ENCODE measurements around the gene CERK.
"Not testable (repeated sequence)": the region's sequence is repeated elsewhere in the genome, so short reads cannot be mapped to it uniquely, and the experiment has no call there.

CERK gene

DNA sequence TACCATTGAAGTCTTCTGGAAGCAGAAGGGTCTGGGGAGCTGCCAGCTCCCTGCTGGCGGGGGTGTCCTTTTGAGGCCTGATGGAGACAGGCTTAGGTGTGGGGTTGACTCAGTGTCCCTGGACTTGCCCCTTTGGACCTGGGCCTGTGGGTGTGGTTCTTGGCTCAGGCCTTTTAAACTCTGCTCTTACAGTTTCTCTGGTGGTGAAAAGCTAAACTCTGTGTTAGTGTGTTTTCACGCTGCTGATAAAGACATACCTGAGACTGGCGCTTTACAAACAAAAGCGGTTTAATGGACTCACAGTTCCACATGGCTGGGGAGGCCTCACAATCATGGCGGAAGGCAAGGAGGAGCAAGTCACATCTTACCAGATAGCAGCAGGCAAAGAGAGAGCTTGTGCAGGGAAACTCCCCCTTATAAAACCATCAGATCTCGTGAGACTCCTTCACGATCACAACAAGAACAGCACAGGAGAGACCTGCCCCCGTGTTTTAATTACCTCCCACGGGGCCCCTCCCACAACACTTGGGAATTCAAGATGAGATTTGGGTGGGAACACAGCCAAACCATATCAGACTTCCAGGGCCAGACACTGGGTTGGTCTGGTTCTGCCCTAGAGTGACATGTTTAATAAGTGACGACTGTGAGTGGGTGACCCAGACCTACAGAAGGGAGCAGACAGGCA, 91.4 kb downstream of the CERK start:
- DNase-seq (ENCODE audit: low read depth): no peak

DNA sequence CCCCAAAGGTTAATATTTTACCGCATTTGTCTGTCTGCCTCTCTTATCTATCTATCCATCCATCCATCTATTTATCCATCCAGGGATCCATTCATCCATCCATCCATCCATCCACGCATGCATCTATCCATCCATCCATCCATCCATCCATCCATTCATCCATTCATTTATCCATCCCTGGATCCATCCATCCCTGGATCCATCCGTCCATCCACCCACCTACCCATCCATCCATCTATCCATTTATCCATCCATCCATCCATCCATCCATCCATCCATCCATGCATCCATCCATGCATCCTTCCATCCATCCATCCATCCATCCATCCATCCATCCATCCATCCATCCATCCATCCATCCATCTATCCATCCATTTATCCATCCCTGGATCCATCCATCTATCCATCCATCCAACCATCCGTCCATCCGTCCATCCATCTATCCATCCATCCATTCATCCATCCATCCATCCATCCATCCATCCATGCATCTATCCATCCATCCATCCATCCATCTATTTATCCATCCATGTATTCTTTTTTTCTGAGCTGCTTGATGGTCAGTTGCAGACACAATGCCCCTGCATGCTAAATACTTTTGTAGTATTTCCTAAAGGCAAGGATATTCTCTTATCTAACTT, 95.1 kb downstream of the CERK start:
- not testable (repeated sequence) for DNase-seq (ENCODE audit: low read depth)

DNA sequence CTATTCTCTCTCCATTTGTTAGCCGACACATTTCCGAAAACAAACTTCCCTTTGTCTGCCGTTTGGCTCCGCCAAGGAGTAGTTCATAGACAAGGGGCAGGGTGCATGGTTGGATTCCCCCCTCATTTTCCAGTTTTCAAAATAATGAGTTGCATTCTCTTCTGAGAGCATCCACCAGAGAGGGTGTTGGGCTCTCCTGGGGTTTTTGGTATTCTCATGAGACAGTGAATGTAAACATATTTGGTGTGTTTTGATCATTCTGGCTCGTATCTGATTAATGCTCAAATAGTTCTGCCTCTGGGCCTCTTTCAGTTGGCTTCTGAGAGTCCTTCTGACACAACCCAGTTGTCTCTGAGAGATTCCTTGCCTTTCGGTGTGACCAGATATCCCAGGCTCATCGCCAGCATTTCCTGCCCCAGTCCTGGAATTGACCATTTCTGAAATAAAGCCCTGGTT, 96.2 kb downstream of the CERK start:
- DNase-seq (ENCODE audit: low read depth): no peak

DNA sequence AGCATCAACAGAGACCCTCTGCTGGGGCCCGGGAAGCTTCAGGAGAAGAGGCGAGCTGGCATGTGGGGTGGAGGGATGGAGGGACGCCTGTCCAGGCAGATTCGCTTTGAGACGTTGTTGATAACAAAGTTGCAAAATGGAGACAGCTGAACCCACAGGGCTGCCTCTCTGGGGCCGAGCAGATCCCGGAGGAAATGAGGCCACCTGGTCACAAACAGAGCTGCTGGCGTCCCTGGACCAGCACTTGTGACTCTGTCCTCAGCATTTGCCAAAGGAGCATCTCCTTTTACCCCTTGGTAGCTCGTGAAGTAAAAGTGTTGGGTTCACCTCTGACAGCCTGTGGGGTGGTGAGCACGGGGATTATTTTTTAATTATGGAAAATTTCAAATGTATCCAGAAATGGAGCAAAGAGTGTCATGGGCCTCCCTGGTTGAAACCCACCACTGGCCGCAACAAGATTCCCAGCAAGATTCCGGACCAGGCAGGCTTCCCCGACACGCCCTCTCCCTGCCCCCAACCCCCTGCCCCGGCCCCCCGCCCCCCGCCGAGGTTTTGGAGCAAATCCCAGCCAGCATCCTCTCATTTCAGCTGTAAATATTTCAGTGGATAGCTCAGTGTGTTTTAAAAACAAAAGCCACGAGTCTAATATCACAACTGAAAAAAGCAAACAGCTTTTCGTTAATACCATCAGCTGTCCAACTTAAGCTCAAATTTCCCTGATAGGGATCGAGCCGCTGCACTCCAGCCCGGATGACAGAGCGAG, 97.6 kb downstream of the CERK start:
- no peak for DNase-seq (ENCODE audit: low read depth)

DNA sequence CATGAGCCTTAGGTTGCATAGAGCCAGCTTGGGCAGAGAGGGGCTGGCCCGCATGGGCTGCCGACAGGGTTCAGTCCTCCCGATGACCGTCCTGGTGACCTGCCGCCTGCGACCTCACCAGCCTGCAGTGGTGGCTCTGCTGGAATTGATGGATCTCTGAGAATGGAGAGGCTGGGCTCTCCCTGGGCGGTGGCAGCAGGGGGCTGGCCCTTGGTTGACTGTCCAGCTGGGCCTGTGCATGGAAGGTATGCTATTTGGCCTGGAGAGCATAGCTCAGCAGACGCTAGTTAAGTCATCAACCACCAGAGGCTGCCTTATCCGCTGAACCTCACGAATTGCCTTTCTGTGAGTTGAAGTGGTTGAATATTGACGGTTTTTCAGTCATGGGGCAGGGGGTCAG, 98.2 kb downstream of the CERK start:
- DNase-seq (ENCODE audit: low read depth): no peak

DNA sequence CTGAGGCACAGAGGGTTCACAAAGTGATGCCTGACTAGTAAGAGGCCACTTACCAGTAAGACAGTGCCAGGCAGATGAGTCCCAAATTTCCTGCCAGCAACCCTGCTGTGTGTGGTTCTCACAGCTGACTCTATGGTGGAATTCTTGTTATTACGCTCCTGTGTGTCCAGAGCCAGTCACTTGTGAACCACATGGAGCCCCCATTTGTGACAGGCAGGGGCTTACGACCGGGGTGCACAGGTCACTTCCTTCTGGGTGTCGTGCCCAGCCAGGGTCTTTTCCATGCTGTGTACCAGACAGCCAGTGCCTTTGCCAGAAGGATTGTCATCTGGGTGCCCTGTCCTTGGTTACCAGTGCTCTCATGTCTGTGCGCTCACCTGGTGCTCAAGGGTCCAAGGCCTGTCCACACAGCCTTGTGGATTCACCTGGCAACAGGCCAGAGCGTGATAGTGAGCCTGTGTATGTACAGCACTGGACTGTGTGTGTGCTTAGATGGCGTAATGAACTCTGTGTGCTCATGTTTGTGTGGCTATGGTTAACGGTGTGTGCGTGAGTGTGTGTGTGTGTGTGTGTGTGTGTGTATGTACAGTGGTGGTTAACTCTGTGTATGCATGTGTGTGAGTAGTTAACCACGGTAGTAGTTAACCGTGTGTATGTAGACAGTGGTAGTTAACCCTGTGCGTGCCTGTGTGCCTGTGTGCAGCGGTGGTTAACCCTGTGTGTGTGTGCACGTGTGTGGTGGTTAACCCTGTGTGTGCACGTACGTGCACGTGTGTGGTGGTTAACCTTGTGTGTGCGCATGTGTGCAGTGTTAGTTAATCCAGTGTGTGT, 99.2 kb downstream of the CERK start:
- DNase-seq (ENCODE audit: low read depth): no peak

DNA sequence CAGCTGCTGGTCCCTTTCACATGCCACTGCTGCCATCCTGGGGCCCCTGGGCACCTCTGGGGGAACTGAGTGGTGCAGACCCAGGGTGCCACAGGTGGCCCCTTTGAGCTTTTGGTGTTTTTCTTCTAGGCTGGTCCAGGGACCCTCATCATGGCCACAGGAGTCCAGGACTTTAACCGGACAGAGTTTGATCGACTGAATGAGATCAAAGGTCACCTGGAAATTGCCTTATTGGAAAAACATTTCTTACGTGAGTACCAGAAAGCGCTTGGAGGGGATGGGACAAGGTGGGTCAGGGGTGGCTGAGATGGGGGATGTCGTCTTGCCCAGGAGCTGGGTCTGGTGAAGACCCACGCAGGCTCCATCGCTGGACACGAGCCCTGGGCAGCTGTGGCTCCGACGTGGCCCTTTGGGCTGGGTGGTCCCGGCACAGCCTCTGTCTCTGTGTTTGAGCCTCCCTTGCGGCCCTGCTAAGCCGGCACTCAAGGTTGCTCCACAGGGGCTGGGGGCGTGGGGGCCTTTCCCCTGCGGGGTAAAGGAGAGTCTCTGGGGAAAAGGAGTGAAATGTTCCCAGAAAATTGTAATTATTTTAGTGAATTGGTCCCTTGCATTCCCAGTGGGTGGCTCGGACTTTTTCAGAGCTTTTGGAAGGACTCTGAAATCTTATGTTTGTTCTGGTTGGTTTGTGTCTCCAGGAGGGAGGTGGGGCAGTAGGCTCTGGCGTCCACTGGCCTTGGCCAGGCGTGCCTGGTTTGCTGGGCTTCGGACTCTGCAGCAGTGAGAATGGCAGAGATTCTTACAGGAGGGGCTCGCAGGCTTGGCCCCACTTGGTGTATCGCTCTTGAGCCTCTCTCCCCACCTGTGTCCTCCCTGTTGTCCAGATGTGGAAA, 100.1 kb downstream of the CERK start:
- no peak for DNase-seq (ENCODE audit: low read depth)

DNA sequence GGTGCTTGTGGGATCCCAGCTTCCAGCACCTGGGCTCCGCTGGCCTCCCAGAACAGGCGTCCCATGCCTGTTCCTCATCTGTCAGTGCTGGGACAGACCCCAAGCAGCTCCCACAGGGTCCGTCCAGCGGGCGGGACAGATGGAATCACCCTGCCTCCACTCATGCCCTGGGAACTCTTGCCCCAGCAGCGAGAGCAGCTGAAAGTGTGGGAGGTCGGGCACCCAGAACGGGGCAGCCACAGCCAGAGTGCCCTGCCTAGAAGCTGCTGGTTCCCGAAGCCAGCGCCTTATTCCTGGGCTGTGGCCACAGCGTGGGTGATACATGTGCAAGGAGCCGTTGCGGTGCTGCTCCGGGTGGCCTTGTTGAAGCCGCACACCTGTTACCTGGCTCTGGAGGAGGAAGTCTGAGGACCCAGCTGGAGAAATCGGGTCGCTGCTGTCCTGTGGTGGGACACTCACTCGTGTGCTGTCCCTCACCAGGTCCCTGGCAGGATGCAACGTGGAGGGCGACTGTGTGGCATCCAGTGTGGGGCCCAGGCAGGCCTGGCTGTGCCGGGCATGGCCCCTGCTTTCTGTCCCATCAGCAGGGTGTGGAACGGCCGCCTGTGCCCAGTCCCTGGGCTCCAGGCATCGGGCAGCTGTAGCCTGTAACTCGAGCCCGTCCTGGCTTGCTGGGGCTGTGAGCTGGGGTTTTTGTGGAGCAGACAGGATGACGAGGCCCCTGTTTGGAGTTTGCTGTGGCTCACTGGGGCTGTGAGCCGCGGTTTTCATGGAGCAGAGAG, 101.6 kb downstream of the CERK start:
- no peak for DNase-seq (ENCODE audit: low read depth)

DNA sequence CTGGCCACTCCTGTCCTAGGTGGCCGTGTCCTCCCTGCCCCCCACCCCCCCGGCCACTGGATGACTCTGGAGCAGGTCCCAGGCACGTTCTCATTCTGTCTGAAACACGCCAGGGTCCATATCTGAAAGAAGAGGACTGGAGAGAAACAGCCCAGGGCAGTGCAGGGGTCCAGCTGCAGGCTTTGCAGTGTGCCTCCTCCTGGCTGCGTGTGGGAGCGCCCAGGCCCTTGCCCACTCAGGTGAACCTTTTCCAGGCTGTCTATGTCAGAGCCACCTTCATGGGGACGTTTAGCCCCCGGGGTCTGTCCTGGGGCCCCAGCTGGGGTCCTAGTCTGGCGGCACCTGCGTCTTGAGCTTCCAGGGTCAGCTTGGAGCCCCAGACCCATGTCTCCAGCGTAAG, 102.3 kb downstream of the CERK start:
- DNase-seq (ENCODE audit: low read depth): no peak

DNA sequence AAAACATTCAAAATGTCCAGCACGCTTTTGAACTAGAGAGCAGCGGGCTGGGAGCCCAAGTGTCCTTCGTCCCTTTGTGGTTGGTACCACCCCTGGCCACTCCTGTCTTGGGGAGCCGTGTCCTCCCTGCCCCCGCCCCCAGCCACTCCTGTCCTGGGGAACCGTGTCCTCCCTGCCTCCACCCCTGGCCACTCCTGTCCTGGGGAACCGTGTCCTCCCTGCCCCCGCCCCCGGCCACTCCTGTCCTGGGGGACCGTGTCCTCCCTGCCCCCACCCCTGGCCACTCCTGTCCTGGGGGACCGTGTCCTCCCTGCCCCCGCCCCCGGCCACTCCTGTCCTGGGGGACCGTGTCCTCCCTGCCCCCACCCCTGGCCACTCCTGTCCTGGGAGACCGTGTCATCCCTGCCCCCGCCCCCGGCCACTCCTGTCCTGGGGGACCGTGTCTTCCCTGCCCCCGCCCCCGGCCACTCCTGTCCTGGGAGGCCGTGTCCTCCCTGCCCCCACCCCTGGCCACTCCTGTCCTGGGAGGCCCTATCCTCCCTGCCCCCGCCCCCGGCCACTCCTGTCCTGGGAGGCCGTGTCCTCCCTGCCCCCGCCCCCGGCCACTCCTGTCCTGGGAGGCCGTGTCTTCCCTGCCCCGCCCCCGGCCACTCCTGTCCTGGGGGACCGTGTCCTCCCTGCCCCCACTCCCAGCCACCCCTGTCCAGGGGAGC, 102.9 kb downstream of the CERK start:
- DNase-seq (ENCODE audit: low read depth): not testable (repeated sequence)

All from activated T-cell treated with anti-CD3 and anti-CD28 coated beads for 24 hours (primary cell).